HepG2 (cell line): ENCODE measurements around the gene MIF4GD. TPM values are rescaled to one million over a fixed set of nuclear protein-coding genes. Genes with fewer than 3 reads are reported as not detected.

ENCODE experiments used
- DR1 ChIP-seq: sonication (generic); formaldehyde crosslinking; IDR thresholded peaks from 2 replicates; pipeline ENCODE4 v1.8.0; 2021; ENCODE audit warnings: mild to moderate bottlenecking, missing genetic modification reagents, inconsistent platforms
- FOXA1 ChIP-seq, 2 experiments: fragments of 450-650 bp in 1 of 2; sonication (generic) in 1 of 2; formaldehyde crosslinking in 1 of 2; IDR thresholded peaks; 2 replicates each; pipeline versions ENCODE4 v1.4.0 to v1.6.1; 2016 to 2020; ENCODE audit warnings: missing genetic modification reagents in 1 of 2
- FOXK1 ChIP-seq: sonication (generic); formaldehyde crosslinking; IDR thresholded peaks from 2 replicates; pipeline ENCODE4 v1.4.0; 2020; ENCODE audit warnings: low read depth, missing genetic modification reagents, borderline replicate concordance
- HMG20B ChIP-seq: conservative IDR thresholded peaks from 2 replicates; pipeline ENCODE4 v1.6.1; 2016; ENCODE audit warnings: missing genetic modification reagents, missing compliant biosample characterization
- HNRNPUL1 ChIP-seq: fragments of 200-400 bp; formaldehyde crosslinking; IDR thresholded peaks from 2 replicates; pipeline ENCODE4 v1.6.1; 2017; ENCODE audit warnings: low read depth, mild to moderate bottlenecking, low read length, moderate library complexity
- MTF2 ChIP-seq: sonication (generic); formaldehyde crosslinking; IDR thresholded peaks from 2 replicates; pipeline ENCODE4 v1.5.0; 2020; ENCODE audit warnings: missing genetic modification reagents, borderline replicate concordance
- PLRG1 ChIP-seq: fragments of 450-650 bp; conservative IDR thresholded peaks from 2 replicates; pipeline ENCODE4 v1.6.1; 2016
- RAD21 ChIP-seq: fragments of 450-650 bp; formaldehyde crosslinking; IDR thresholded peaks from 2 replicates; pipeline ENCODE4 v1.5.0; 2020; ENCODE audit warnings: mild to moderate bottlenecking
- RBM22 ChIP-seq: fragments of 200-400 bp; formaldehyde crosslinking; optimal IDR thresholded peaks from 2 replicates; pipeline ENCODE3; 2017; ENCODE audit warnings: mild to moderate bottlenecking, low read length, moderate library complexity
- RFXANK ChIP-seq: IDR thresholded peaks from 2 replicates; pipeline ENCODE4 v1.6.1; 2016
- SMARCC2 ChIP-seq: fragments of 450-650 bp; IDR thresholded peaks from 2 replicates; pipeline ENCODE4 v1.6.1; 2017; ENCODE audit warnings: antibody characterized with exemption, mild to moderate bottlenecking
- ZNF333 ChIP-seq: sonication (generic); formaldehyde crosslinking; IDR thresholded peaks from 2 replicates; pipeline ENCODE4 v1.4.0; 2020; ENCODE audit warnings: mild to moderate bottlenecking, missing genetic modification reagents, borderline replicate concordance
- ZNF335 ChIP-seq: sonication (generic); formaldehyde crosslinking; IDR thresholded peaks from 2 replicates; pipeline ENCODE4 v1.4.0; 2020; ENCODE audit warnings: missing genetic modification reagents
- ZNF44 ChIP-seq: sonication (generic); formaldehyde crosslinking; IDR thresholded peaks from 2 replicates; pipeline ENCODE4 v1.5.1; 2020; ENCODE audit warnings: mild to moderate bottlenecking, missing genetic modification reagents
- ZNF468 ChIP-seq: sonication (generic); formaldehyde crosslinking; IDR thresholded peaks from 2 replicates; pipeline ENCODE4 v1.8.0; 2022; ENCODE audit warnings: mild to moderate bottlenecking, moderate library complexity, missing genetic modification reagents
- ZNF564 ChIP-seq: sonication (generic); formaldehyde crosslinking; IDR thresholded peaks from 2 replicates; pipeline ENCODE4 v1.8.1; 2023; ENCODE audit warnings: mild to moderate bottlenecking, missing genetic modification reagents
- ZNF569 ChIP-seq: sonication (generic); formaldehyde crosslinking; IDR thresholded peaks from 2 replicates; pipeline ENCODE4 v1.5.0; 2020; ENCODE audit warnings: mild to moderate bottlenecking, missing genetic modification reagents, moderate library complexity, borderline replicate concordance
- ZNF776 ChIP-seq: sonication (generic); formaldehyde crosslinking; IDR thresholded peaks from 2 replicates; pipeline ENCODE4 v1.4.0; 2020; ENCODE audit warnings: mild to moderate bottlenecking, missing genetic modification reagents
- ZNF841 ChIP-seq: sonication (generic); formaldehyde crosslinking; IDR thresholded peaks from 2 replicates; pipeline ENCODE4 v1.8.1; 2023; ENCODE audit warnings: missing genetic modification reagents, borderline replicate concordance
- ZSCAN30 ChIP-seq: sonication (generic); formaldehyde crosslinking; IDR thresholded peaks from 2 replicates; pipeline ENCODE4 v1.5.0; 2020; ENCODE audit warnings: mild to moderate bottlenecking, missing genetic modification reagents
- polyA plus RNA-seq, 8 experiments: library from polyadenylated mRNA; depleted of rRNA in 3 of 8; stranded (reverse) in 7 of 8; unstranded in 1 of 8; fragments of >200 nt; fragmentation: Illumina TruSeq in 4 of 8; extraction: Trizol in 4 of 8; gene quantifications; 2 replicates each; pipeline versions ENCODE4 v1.2.1 to v1.2.3, GENCODE V29; 2011 to 2016; ENCODE audit warnings: low read depth in 4 of 8, missing spikeins in 1 of 8, mixed read lengths in 1 of 8; ENCODE audit not compliant: insufficient read depth in 1 of 8
- total RNA-seq, 5 experiments: library from RNA; depleted of rRNA; stranded (reverse); fragments of >200 nt; fragmentation: Illumina TruSeq; extraction: Trizol; gene quantifications; 2 replicates each; pipeline ENCODE4 v1.2.3, GENCODE V29; 2016; ENCODE audit warnings: low read depth in 1 of 5
- TF ChIP-seq, protein P1 (sequence below): sonication (generic); formaldehyde crosslinking; IDR thresholded peaks from 2 replicates; pipeline ENCODE4 v1.4.0; 2020; ENCODE audit warnings: missing genetic modification reagents, low read depth, mild to moderate bottlenecking, borderline replicate concordance
- TF ChIP-seq, protein P2 (sequence below): sonication (generic); formaldehyde crosslinking; IDR thresholded peaks from 2 replicates; pipeline ENCODE4 v1.4.0; 2020; ENCODE audit warnings: mild to moderate bottlenecking, low read depth, missing genetic modification reagents
- TF ChIP-seq, protein P3 (sequence below): IDR thresholded peaks from 2 replicates; pipeline ENCODE4 v1.6.1; 2016; ENCODE audit warnings: low read depth, control low read depth
- TF ChIP-seq, protein P4 (sequence below), 2 experiments: sonication (generic) in 1 of 2; formaldehyde crosslinking in 1 of 2; IDR thresholded peaks; 2 replicates each; pipeline versions ENCODE4 v1.4.0 to v1.6.1; 2018 to 2020; ENCODE audit warnings: missing genetic modification reagents in 2 of 2, borderline replicate concordance in 1 of 2, low read depth in 1 of 2, mild to moderate bottlenecking in 1 of 2, missing biosample characterization in 1 of 2
- TF ChIP-seq, protein P5 (sequence below): sonication (generic); formaldehyde crosslinking; IDR thresholded peaks from 2 replicates; pipeline ENCODE4 v1.4.0; 2020; ENCODE audit warnings: missing genetic modification reagents; ENCODE audit errors: not compliant biosample characterization

The MIF4GD gene
- total and polyA plus RNA-seq, 2 of the 13 experiments (the other 11 are each of a cell fraction or from before 2014, with no cell fraction given): 14.0 to 28.0 TPM

DNA sequence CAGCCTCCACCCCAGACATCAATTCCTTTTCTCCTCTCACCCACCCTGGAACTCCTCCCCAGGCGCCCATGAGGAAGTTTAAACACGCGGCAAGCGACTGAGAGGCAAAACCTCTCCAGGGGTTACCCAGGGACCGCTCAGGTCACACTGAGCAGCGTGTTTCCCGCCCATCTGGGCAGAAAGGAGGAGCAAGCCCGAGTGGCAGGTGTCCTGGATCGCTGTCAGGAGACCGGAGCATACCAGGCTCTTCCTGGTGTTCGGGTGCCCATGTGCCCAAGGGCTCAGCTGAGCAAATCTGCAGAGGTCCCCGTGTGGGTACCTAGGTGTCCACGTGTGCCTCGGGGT is 17.7 kb upstream of the MIF4GD start (continued):
- no peak for TF ChIP-seq RBM22
- TF ChIP-seq ZNF564 (CRISPR knock-in tag): no peak
- TF ChIP-seq RFXANK (CRISPR knock-in tag): no peak
- no peak for TF ChIP-seq ZNF468
- TF ChIP-seq ZNF569 (CRISPR knock-in tag): no peak
- TF ChIP-seq ZNF333 (CRISPR knock-in tag): no peak
- TF ChIP-seq ZNF44: 0 out of 2 replicates have a peak, but pooled peaks have one; percentile 53
- no peak for TF ChIP-seq HNRNPUL1
- 0 out of 2 replicates have a peak, but pooled peaks have one; percentile 12 for TF ChIP-seq RAD21 (CRISPR knock-in tag)
- TF ChIP-seq, protein P1, sequence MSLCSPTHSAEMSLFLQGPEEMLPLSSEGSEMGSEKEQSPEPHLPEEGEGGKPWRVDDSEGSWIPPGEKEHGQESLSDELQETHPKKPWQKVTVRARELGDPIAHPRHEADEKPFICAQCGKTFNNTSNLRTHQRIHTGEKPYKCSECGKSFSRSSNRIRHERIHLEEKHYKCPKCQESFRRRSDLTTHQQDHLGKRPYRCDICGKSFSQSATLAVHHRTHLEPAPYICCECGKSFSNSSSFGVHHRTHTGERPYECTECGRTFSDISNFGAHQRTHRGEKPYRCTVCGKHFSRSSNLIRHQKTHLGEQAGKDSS (CRISPR knock-in tag): no peak
- TF ChIP-seq ZNF776 (CRISPR knock-in tag): no peak; the same call in 1 of the 2 replicates
- no peak for TF ChIP-seq MTF2 (CRISPR knock-in tag)
- TF ChIP-seq FOXK1 (CRISPR knock-in tag): no peak
- TF ChIP-seq HMG20B (CRISPR knock-in tag): no peak
- TF ChIP-seq SMARCC2: no peak
- no peak for TF ChIP-seq FOXA1 (IDR thresholded peaks at IDR 0.05)
- no peak for TF ChIP-seq FOXA1 (CRISPR knock-in tag; IDR thresholded peaks at IDR 0.05)
- TF ChIP-seq ZNF335 (CRISPR knock-in tag): no peak
- TF ChIP-seq PLRG1: no peak
- TF ChIP-seq, protein P2, sequence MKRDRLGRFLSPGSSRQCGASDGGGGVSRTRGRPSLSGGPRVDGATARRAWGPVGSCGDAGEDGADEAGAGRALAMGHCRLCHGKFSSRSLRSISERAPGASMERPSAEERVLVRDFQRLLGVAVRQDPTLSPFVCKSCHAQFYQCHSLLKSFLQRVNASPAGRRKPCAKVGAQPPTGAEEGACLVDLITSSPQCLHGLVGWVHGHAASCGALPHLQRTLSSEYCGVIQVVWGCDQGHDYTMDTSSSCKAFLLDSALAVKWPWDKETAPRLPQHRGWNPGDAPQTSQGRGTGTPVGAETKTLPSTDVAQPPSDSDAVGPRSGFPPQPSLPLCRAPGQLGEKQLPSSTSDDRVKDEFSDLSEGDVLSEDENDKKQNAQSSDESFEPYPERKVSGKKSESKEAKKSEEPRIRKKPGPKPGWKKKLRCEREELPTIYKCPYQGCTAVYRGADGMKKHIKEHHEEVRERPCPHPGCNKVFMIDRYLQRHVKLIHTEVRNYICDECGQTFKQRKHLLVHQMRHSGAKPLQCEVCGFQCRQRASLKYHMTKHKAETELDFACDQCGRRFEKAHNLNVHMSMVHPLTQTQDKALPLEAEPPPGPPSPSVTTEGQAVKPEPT: no peak
- TF ChIP-seq ZSCAN30: no peak
- TF ChIP-seq, protein P3, sequence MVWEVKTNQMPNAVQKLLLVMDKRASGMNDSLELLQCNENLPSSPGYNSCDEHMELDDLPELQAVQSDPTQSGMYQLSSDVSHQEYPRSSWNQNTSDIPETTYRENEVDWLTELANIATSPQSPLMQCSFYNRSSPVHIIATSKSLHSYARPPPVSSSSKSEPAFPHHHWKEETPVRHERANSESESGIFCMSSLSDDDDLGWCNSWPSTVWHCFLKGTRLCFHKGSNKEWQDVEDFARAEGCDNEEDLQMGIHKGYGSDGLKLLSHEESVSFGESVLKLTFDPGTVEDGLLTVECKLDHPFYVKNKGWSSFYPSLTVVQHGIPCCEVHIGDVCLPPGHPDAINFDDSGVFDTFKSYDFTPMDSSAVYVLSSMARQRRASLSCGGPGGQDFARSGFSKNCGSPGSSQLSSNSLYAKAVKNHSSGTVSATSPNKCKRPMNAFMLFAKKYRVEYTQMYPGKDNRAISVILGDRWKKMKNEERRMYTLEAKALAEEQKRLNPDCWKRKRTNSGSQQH (CRISPR knock-in tag): no peak
- TF ChIP-seq, protein P4, sequence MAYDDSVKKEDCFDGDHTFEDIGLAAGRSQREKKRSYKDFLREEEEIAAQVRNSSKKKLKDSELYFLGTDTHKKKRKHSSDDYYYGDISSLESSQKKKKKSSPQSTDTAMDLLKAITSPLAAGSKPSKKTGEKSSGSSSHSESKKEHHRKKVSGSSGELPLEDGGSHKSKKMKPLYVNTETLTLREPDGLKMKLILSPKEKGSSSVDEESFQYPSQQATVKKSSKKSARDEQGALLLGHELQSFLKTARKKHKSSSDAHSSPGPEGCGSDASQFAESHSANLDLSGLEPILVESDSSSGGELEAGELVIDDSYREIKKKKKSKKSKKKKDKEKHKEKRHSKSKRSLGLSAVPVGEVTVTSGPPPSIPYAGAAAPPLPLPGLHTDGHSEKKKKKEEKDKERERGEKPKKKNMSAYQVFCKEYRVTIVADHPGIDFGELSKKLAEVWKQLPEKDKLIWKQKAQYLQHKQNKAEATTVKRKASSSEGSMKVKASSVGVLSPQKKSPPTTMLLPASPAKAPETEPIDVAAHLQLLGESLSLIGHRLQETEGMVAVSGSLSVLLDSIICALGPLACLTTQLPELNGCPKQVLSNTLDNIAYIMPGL (CRISPR knock-in tag; IDR thresholded peaks at IDR 0.05; ENCODE audit: borderline replicate concordance in 1 of 2, low read depth in 1 of 2): no peak
- TF ChIP-seq, protein P5, sequence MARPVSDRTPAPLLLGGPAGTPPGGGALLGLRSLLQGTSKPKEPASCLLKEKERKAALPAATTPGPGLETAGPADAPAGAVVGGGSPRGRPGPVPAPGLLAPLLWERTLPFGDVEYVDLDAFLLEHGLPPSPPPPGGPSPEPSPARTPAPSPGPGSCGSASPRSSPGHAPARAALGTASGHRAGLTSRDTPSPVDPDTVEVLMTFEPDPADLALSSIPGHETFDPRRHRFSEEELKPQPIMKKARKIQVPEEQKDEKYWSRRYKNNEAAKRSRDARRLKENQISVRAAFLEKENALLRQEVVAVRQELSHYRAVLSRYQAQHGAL (CRISPR knock-in tag): peak; percentile 41
- TF ChIP-seq ZNF841 (CRISPR knock-in tag): no peak
- no peak for TF ChIP-seq DR1
